Muscle layer of duodenum (tissue), 2 donors: ENCODE data around the gene BDH1.

Source experiments
- H3K27ac ChIP-seq: one replicate; pipeline ENCODE4 v1.7.0; 2013; ENCODE audit warnings: mild to moderate bottlenecking, low read length
- H3K27me3 ChIP-seq: one replicate; pipeline ENCODE4 v1.7.0; 2013; ENCODE audit warnings: low read depth, mild to moderate bottlenecking, control low read depth, low read length
- H3K36me3 ChIP-seq, 2 donors: one replicate each; pipeline ENCODE4 v1.7.0; 2013; ENCODE audit warnings: low read length in 2 of 2, control low read depth in 1 of 2, mild to moderate bottlenecking in 1 of 2; ENCODE audit not compliant: insufficient read depth in 2 of 2, control insufficient read depth in 1 of 2
- H3K4me1 ChIP-seq, 2 donors: one replicate each; pipeline ENCODE4 v1.7.0; 2013; ENCODE audit warnings: low read length in 2 of 2, mild to moderate bottlenecking in 2 of 2, control low read depth in 1 of 2, moderate library complexity in 1 of 2; ENCODE audit not compliant: insufficient read depth in 2 of 2, control insufficient read depth in 1 of 2
- H3K4me3 ChIP-seq, 2 donors: one replicate each; pipeline ENCODE4 v1.7.0; 2013; ENCODE audit warnings: low read length in 2 of 2, low read depth in 1 of 2, mild to moderate bottlenecking in 1 of 2
- H3K9me3 ChIP-seq, 2 donors: one replicate each; pipeline ENCODE4 v1.7.0; 2013; ENCODE audit warnings: low read length in 2 of 2, control low read depth in 1 of 2, mild to moderate bottlenecking in 1 of 2; ENCODE audit not compliant: control insufficient read depth in 1 of 2
- donor health status: healthy.

The BDH1 gene

GRCh38 chr3:197498499-197499241, 57.1 kb downstream of the BDH1 start:
- Histone ChIP-seq H3K4me1 (peaks cover 0 to 3% of the 10 kb centered on the region in 2 donors), H3K9me3 (peaks cover 0 to 4% of the 10 kb centered on the region in 2 donors), H3K27ac (no peak overlapping the region), H3K36me3 (no peaks in the 10 kb centered on the region), H3K27me3 (no peaks in the 10 kb centered on the region), H3K4me3 (no peak overlapping the region)

- Histone ChIP-seq H3K36me3 (no peaks in the 10 kb centered on the region), H3K27me3 (no peaks in the 10 kb centered on the region), H3K4me3 (no peak overlapping the region), H3K27ac (no peak overlapping the region), H3K9me3 (peaks cover 0 to 4% of the 10 kb centered on the region in 2 donors), H3K4me1 (peaks cover 0 to 3% of the 10 kb centered on the region in 2 donors)
These were observed 59.0 kb downstream of the BDH1 start for GRCh38 chr3:197496746-197497125.

GRCh38 chr3:197495999-197496745, 59.6 kb downstream of the BDH1 start:
- Histone ChIP-seq H3K27me3 (no peaks in the 10 kb centered on the region), H3K4me3 (no peak overlapping the region), H3K27ac (no peak overlapping the region), H3K4me1 (no peaks in the 10 kb centered on the region), H3K9me3 (no peaks in the 10 kb centered on the region), H3K36me3 (no peaks in the 10 kb centered on the region)

- Histone ChIP-seq H3K4me1 (no peaks in the 10 kb centered on the region), H3K36me3 (no peaks in the 10 kb centered on the region), H3K27ac (no peak overlapping the region)
These were observed 60.3 kb downstream of the BDH1 start for GRCh38 chr3:197495499-197495898.

GRCh38 chr3:197495059-197495455, 60.7 kb downstream of the BDH1 start:
- no peaks in the 10 kb centered on the region for H3K36me3 ChIP-seq
- no peak overlapping the region for H3K27ac ChIP-seq
- no peaks in the 10 kb centered on the region for H3K27me3 ChIP-seq
- no peaks in the 10 kb centered on the region for H3K4me1 ChIP-seq
- H3K9me3 ChIP-seq: no peaks in the 10 kb centered on the region
- H3K4me3 ChIP-seq: no peak overlapping the region

More at GRCh38 chr3:197495499-197495898, 60.3 kb downstream of the BDH1 start:
- no peaks in the 10 kb centered on the region for H3K27me3 ChIP-seq
- no peaks in the 10 kb centered on the region for H3K9me3 ChIP-seq
- H3K4me3 ChIP-seq: no peak overlapping the region

- Histone ChIP-seq H3K27ac (no peak overlapping the region), H3K36me3 (no peaks in the 10 kb centered on the region)
These were observed 61.3 kb downstream of the BDH1 start for GRCh38 chr3:197494366-197495058.

GRCh38 chr3:197493049-197493448, 62.7 kb downstream of the BDH1 start:
- no peak overlapping the region for H3K4me3 ChIP-seq

More at GRCh38 chr3:197494366-197495058, 61.3 kb downstream of the BDH1 start:
- Histone ChIP-seq H3K4me3 (no peak overlapping the region), H3K9me3 (no peaks in the 10 kb centered on the region), H3K27me3 (no peaks in the 10 kb centered on the region), H3K4me1 (no peaks in the 10 kb centered on the region)

GRCh38 chr3:197491923-197492664, 63.7 kb downstream of the BDH1 start:
- no peak overlapping the region for H3K27ac ChIP-seq
- no peaks in the 10 kb centered on the region for H3K9me3 ChIP-seq
- no peaks in the 10 kb centered on the region for H3K27me3 ChIP-seq
- H3K36me3 ChIP-seq: no peaks in the 10 kb centered on the region
- no peak overlapping the region for H3K4me3 ChIP-seq
- H3K4me1 ChIP-seq: peaks cover 0 to 6% of the 10 kb centered on the region in 2 donors

More at GRCh38 chr3:197493049-197493448, 62.7 kb downstream of the BDH1 start:
- H3K36me3 ChIP-seq: no peaks in the 10 kb centered on the region
- H3K9me3 ChIP-seq: no peaks in the 10 kb centered on the region
- no peaks in the 10 kb centered on the region for H3K27me3 ChIP-seq
- H3K4me1 ChIP-seq: no peaks in the 10 kb centered on the region
- no peak overlapping the region for H3K27ac ChIP-seq

GRCh38 chr3:197491478-197491877, 64.3 kb downstream of the BDH1 start:
- H3K36me3 ChIP-seq: no peaks in the 10 kb centered on the region
- H3K9me3 ChIP-seq: no peaks in the 10 kb centered on the region
- H3K27ac ChIP-seq: no peak overlapping the region
- H3K4me3 ChIP-seq: no peak overlapping the region
- peaks cover 0 to 6% of the 10 kb centered on the region in 2 donors for H3K4me1 ChIP-seq
- no peaks in the 10 kb centered on the region for H3K27me3 ChIP-seq

GRCh38 chr3:197490098-197491058, 65.4 kb downstream of the BDH1 start:
- no peaks in the 10 kb centered on the region for H3K9me3 ChIP-seq
- H3K27me3 ChIP-seq: no peaks in the 10 kb centered on the region
- H3K36me3 ChIP-seq: no peaks in the 10 kb centered on the region
- peaks cover 0 to 6% of the 10 kb centered on the region in 2 donors for H3K4me1 ChIP-seq
- H3K4me3 ChIP-seq: no peak overlapping the region
- no peak overlapping the region for H3K27ac ChIP-seq
